ENCODE measurements around the gene NKX3-2. TPM values are rescaled to one million over a fixed set of nuclear protein-coding genes. Genes with fewer than 3 reads are reported as not detected.

The NKX3-2 gene
- total RNA-seq, 2 donors from 2014 or later: not detected

DNA sequence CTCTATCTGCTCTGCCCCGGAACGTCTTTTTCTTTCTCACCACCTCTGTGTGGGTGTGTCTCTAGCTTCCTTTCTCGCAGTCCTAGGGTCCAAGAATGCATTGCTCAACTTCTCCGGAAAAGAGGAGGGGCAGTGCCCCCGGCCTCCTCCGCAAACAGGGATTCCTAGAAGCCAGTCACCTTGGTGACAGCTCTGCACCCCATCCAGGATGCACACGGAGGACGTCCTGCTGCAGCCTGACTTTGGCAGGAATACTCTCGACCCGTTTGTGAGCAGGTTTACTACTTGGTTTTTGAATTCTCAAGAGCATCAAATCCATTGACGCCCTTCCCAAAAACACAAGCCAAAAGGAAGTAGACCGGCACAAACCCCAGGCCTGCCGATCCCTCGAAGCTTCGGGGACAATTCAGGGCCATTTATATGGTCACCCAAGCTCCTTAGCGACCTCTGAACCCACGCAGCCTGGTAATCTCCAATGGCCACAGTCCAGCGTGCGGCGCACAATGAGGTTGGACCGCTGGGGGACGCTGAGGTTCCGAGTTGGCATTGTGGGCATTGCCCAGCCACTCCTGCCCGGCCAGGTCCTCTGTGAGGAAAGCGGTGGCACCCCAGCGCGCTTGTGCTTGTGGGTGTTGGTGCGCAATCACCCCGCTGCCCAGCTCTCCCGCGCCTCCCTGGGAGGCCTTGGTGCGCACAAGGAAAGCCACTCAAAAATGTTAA is 9.8 kb downstream of the NKX3-2 start:
- no peak overlapping the region for H3K4me3 Mint-ChIP-seq
- H3K27ac Mint-ChIP-seq: no peak overlapping the region
- H3K9me3 ChIP-seq (ENCODE audit: control insufficient read depth, low read length, poor library complexity, severe bottlenecking): peaks cover 10% of the 10 kb centered on the region
- peaks cover 92% of the 10 kb centered on the region for H3K27me3 Mint-ChIP-seq
- DNase-seq (no peak), ATAC-seq (no peak)
- H3K36me3 Mint-ChIP-seq (ENCODE audit: low read depth): peaks cover 4% of the 10 kb centered on the region
- H3K4me1 Mint-ChIP-seq: peaks cover 4% of the 10 kb centered on the region

- Mint-ChIP-seq H3K4me3 (no peak overlapping the region), H3K27ac (no peak overlapping the region), H3K4me1 (peaks cover 5% of the 10 kb centered on the region), H3K27me3 (peaks cover 92% of the 10 kb centered on the region), H3K36me3 (ENCODE audit: low read depth) (peaks cover 3% of the 10 kb centered on the region)
- H3K9me3 ChIP-seq (ENCODE audit: control insufficient read depth, low read length, poor library complexity, severe bottlenecking): peaks cover 10% of the 10 kb centered on the region
- DNase-seq (no peak), ATAC-seq (no peak)
Observed at GRCh38 chr4:13533670-13534343, 10.5 kb downstream of the NKX3-2 start.

DNA sequence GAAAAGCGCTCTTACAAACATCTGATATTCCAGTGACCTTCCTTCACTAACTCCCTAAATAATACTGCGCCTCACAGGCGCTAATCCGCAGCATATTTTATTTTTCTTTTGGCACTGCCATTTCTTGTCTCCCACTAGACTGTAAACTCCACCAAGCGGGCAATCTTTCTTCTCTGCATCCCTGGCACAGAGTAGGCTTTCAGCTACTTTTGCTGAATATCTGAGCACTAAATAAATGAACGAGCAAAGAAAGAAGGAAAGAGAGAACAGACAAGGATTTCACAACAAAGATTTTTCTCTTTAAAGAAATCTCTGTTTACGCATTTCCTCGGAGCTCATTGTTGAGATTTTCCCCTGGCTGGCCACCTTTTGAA is 12.7 kb downstream of the NKX3-2 start:
- Mint-ChIP-seq H3K27ac (peak overlapping the region; percentile 29), H3K27me3 (peaks cover 93% of the 10 kb centered on the region), H3K4me3 (no peak overlapping the region), H3K4me1 (peaks cover 12% of the 10 kb centered on the region), H3K36me3 (ENCODE audit: low read depth) (no peaks in the 10 kb centered on the region)
- ATAC-seq (no peak), DNase-seq (no peak)
- peaks cover 8% of the 10 kb centered on the region for H3K9me3 ChIP-seq (ENCODE audit: control insufficient read depth, low read length, poor library complexity, severe bottlenecking)

GRCh38 chr4:13530823-13531624 is 13.3 kb downstream of the NKX3-2 start:
- peak overlapping the region; percentile 29 for H3K27ac Mint-ChIP-seq
- H3K36me3 Mint-ChIP-seq (ENCODE audit: low read depth): no peaks in the 10 kb centered on the region
- peaks cover 12% of the 10 kb centered on the region for H3K4me1 Mint-ChIP-seq
- H3K9me3 ChIP-seq (ENCODE audit: control insufficient read depth, low read length, poor library complexity, severe bottlenecking): peaks cover 3% of the 10 kb centered on the region
- peak overlapping the region; percentile 22 for H3K4me3 Mint-ChIP-seq
- ATAC-seq: no peak
- H3K27me3 Mint-ChIP-seq: peaks cover 93% of the 10 kb centered on the region
- no peak for DNase-seq

DNA sequence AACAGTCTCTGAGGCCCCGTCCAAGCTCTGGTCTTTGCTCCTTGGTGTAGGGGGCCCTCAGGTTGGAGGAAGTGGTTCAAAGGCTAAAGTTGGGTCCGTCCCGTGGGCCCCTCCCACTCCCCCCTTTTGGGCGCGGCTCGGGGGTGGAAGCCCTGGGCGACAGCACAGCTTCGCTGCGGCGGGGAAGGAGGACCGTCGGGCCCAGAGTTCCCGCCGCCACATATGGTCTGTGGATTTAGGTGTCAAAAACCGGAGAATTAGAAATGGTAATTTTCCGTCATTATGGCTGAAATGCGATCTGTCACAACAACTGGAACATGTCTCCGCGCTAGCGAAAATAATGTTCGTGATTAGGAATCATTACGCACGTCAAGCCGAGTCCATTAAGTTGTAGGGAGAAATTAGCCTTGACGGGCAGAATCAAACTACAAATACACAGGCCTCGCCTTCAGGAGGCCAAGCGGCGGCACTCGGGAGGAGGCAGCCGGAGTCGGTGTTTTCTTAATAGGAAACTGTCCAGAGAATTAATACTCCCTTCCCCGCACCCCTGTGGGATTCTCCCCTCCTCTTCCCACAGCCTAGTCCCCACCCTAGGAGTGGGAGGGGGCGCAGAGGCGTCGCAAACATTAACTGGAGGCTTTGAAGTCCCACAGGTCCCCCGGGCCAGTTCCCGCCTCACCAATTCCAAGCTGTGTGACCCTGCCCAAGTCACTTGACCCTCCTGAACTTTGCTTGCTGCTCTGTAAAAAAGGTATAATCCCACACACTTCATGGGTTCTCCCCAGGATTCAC is 15.0 kb downstream of the NKX3-2 start:
- peaks cover 12% of the 10 kb centered on the region for H3K4me1 Mint-ChIP-seq
- peak overlapping the region; percentile 58 for H3K4me3 Mint-ChIP-seq
- DNase-seq (no peak), ATAC-seq (no peak)
- peaks cover 93% of the 10 kb centered on the region for H3K27me3 Mint-ChIP-seq
- peak overlapping the region; percentile 2 for H3K27ac Mint-ChIP-seq
- H3K36me3 Mint-ChIP-seq (ENCODE audit: low read depth): no peaks in the 10 kb centered on the region
- peaks cover 3% of the 10 kb centered on the region for H3K9me3 ChIP-seq (ENCODE audit: control insufficient read depth, low read length, poor library complexity, severe bottlenecking)

DNA sequence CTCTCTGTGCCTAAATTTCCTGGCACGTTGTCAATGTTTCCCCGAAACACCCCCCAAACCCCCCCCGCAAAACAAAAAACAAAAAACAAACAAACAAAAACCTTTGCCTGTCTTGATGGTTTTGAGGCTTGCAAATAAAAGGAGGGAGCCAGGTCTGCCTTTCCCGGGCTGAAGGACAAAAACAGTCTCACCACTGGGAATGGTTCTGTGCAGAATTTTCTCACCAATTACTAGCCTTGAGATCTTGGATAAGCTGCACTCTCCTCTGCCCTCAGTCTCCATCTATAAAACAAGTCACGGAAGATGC is 15.5 kb downstream of the NKX3-2 start:
- peak overlapping the region; percentile 58 for H3K4me3 Mint-ChIP-seq
- H3K9me3 ChIP-seq (ENCODE audit: control insufficient read depth, low read length, poor library complexity, severe bottlenecking): peaks cover 3% of the 10 kb centered on the region
- H3K4me1 Mint-ChIP-seq: peaks cover 10% of the 10 kb centered on the region
- H3K36me3 Mint-ChIP-seq (ENCODE audit: low read depth): no peaks in the 10 kb centered on the region
- DNase-seq (no peak), ATAC-seq (no peak)
- peaks cover 93% of the 10 kb centered on the region for H3K27me3 Mint-ChIP-seq
- peak overlapping the region; percentile 2 for H3K27ac Mint-ChIP-seq

DNA sequence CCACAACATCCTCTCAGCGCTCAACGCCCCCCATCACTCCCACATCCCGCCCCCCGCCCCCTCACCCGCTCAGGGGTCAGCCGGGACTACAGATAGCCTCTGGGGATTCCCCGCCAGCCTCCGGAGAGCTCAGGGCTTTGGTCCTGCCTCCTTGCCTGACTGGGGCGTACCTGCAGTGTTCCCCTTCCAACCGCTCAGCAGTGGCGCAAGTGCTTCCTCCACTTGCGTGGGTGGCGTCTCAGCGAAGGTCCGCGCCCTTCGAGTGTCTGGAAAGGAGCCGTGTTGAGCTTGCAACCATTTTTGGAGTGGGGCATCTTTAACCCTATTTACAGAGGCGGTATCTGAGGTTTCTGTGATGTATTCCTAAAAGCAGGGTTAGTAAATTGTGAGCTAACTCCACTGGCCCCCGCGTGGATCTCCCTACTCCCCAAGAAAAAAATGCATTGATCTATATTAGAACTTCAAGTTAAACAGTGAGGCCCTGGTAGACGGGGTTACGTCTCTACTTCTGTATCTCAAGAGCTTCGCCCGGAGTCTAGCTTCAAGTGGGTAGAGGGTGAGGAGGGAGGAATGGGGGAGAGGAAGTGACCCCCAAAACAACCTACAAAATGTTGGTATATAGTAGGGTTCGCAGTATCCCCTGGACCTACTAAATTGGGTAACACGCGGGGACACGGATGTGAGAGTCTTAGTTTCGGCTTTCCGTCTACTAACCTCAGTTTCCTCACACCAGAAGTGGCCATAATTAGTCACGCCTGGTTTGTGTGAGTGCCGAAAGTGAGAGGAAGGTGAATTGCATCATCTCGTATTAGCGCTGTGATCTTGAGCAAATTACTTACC is 16.1 kb downstream of the NKX3-2 start:
- DNase-seq: no peak
- peaks cover 3% of the 10 kb centered on the region for H3K9me3 ChIP-seq (ENCODE audit: control insufficient read depth, low read length, poor library complexity, severe bottlenecking)
- peak; percentile 18 for ATAC-seq
- no peaks in the 10 kb centered on the region for H3K36me3 Mint-ChIP-seq (ENCODE audit: low read depth)
- H3K4me1 Mint-ChIP-seq: peaks cover 10% of the 10 kb centered on the region
- H3K27me3 Mint-ChIP-seq: peaks cover 94% of the 10 kb centered on the region
- peak overlapping the region; percentile 58 for H3K4me3 Mint-ChIP-seq
- H3K27ac Mint-ChIP-seq: no peak overlapping the region

GRCh38 chr4:13527192-13527980 is 16.9 kb downstream of the NKX3-2 start:
- Mint-ChIP-seq H3K27me3 (peaks cover 94% of the 10 kb centered on the region), H3K27ac (no peak overlapping the region), H3K36me3 (ENCODE audit: low read depth) (no peaks in the 10 kb centered on the region), H3K4me1 (peaks cover 10% of the 10 kb centered on the region), H3K4me3 (peak overlapping the region; percentile 47)
- ATAC-seq (no peak), DNase-seq (no peak)
- H3K9me3 ChIP-seq (ENCODE audit: control insufficient read depth, low read length, poor library complexity, severe bottlenecking): peaks cover 3% of the 10 kb centered on the region

DNA sequence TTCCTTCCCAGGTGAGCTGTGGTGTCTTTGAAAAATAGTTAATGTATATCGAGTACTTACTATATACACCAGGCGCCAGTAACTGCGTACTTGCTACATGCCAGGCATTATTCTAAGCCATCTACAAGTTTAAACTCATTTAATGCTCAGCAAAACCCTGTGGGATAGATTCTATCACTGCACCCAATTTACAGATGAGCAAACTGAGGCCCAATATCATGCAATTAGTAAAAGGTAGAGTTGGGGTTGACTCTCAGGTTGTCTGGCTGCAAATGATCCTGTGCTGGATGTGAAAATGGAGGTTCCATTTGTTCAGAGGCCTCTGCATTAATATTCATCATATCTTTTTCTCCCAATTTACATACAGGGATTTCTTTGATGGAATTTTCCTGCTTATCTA is 17.6 kb downstream of the NKX3-2 start:
- Mint-ChIP-seq H3K27ac (no peak overlapping the region), H3K36me3 (ENCODE audit: low read depth) (no peaks in the 10 kb centered on the region), H3K4me1 (peaks cover 10% of the 10 kb centered on the region), H3K4me3 (no peak overlapping the region), H3K27me3 (peaks cover 95% of the 10 kb centered on the region)
- peaks cover 3% of the 10 kb centered on the region for H3K9me3 ChIP-seq (ENCODE audit: control insufficient read depth, low read length, poor library complexity, severe bottlenecking)
- no peak for ATAC-seq
- no peak for DNase-seq

- H3K36me3 Mint-ChIP-seq (ENCODE audit: low read depth): no peaks in the 10 kb centered on the region
- H3K27me3 Mint-ChIP-seq: peaks cover 87% of the 10 kb centered on the region
- DNase-seq (no peak), ATAC-seq (no peak)
- H3K4me3 Mint-ChIP-seq: no peak overlapping the region
- H3K9me3 ChIP-seq (ENCODE audit: control insufficient read depth, low read length, poor library complexity, severe bottlenecking): peaks cover 3% of the 10 kb centered on the region
- H3K27ac Mint-ChIP-seq: no peak overlapping the region
- peaks cover 8% of the 10 kb centered on the region for H3K4me1 Mint-ChIP-seq
Observed at GRCh38 chr4:13525606-13526281, 18.6 kb downstream of the NKX3-2 start.

- no peak for ATAC-seq
- no peak for DNase-seq
- no peaks in the 10 kb centered on the region for H3K36me3 Mint-ChIP-seq (ENCODE audit: low read depth)
- peaks cover 76% of the 10 kb centered on the region for H3K27me3 Mint-ChIP-seq
- peaks cover 8% of the 10 kb centered on the region for H3K4me1 Mint-ChIP-seq
- peaks cover 3% of the 10 kb centered on the region for H3K9me3 ChIP-seq (ENCODE audit: control insufficient read depth, low read length, poor library complexity, severe bottlenecking)
- H3K27ac Mint-ChIP-seq: peak overlapping the region; percentile 16
- H3K4me3 Mint-ChIP-seq: no peak overlapping the region
Observed at GRCh38 chr4:13524504-13525243, 19.6 kb downstream of the NKX3-2 start.

All from T-helper 17 cell (primary cell).